TTC549 (cell line): Measurements from ENCODE around the gene SULT1C4.

Experiments
- FAIRE-seq: peaks from 2 replicates; lab custom pipeline; 2012; peaks lifted over from hg19 to GRCh38; lab: Jason Lieb, UNC

SULT1C4 gene

DNA sequence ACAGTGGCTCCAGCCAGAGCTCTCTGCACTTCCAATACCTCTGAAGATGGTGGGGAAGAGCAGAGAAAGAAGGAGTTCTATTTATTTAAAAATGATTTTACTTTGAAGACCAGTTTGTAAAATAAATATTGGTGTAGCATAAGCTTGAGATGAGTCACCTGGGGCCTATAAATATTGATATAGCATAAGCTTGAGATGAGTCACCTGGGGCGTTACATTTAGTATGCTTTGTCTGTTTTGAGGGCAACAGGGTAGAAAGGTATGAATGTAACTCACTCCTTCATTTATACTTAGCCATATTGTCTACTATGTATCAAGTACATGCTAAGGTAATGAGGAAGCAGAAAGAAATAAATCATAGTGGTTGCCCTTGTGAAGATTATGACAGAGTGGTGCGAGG lies 7.7 kb upstream of the SULT1C4 start:
- FAIRE-seq = no peak

- FAIRE-seq = no peak
Measured at GRCh38 chr2:108376774-108377173, 980 bp upstream of the SULT1C4 start.

DNA sequence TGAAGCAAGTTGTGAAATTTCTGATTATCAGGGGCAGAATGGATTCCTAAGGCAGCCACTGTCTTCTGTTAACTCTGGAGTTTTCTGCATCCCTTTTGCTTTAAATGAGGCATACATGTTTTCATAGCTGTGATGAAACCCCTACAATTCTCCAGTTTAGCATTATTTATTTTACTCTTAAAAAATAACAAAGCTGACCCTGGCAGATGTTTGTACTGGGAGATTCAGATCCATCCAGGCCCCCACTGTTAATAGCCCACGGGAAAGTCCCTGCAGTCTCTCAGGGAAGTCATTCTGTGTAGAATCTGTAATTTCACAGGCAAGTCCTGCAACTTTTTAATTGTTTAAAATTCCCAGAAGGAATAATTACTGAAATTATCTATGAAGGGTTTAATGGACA lies 353 bp upstream of the SULT1C4 start:
- FAIRE-seq = no peak

- FAIRE-seq = no peak
Measured at GRCh38 chr2:108378851-108379250, 1.1 kb downstream of the SULT1C4 start.

DNA sequence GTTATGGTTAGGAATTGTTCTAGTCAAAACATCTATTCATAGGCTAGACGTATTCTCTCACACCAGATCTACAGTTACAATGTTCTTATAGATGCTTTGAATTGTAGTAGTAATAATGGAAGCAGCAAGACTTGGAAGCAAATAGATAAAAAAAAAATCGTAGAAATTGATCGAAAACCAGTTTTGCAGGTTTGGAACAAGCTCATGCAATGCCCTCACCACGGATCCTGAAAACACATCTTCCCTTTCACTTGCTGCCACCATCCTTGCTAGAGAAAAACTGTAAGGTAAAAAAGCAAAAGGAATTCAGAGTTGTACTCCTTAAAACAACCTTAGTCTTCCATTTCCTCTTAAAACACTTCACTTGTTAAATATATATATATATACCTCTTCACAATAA lies 4.4 kb downstream of the SULT1C4 start:
- FAIRE-seq = no peak

- FAIRE-seq = no peak
Measured at GRCh38 chr2:108383146-108383830, 5.5 kb downstream of the SULT1C4 start.

GRCh38 chr2:108384662-108385393 lies 7.1 kb downstream of the SULT1C4 start:
- no peak for FAIRE-seq

DNA sequence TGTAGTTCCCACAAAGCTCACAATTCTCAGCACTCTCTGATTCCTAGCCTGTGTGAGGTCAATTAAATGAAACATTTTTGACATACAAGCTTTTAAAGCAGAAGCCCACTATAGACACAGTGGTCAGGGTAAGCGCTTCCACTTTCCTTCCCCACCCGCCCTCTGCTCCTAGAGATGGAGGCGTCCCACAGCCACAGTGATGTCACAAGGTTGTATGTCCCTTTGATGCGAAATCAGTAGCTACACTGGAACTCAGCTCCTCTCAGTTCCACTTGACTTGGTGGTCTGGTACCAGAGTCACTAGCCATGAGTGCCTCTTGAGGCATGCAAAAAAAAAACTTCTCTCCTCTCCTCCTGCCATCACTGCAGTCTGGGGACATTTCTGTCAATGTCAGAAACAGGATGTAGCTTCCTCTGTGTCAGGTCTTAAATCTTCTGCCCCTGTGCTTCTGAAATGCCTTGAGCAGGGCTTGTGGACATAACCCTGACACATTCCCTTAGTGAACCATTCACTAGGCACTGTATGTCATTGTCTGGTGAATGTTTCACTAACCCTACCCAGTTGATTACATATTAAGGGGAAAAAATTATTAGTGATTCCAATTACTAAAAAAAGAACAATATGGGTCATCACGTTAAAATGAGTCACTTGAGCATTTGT lies 7.8 kb downstream of the SULT1C4 start:
- no peak for FAIRE-seq

GRCh38 chr2:108388045-108388444 lies 10.3 kb downstream of the SULT1C4 start:
- no peak for FAIRE-seq

- no peak for FAIRE-seq
Measured at GRCh38 chr2:108390340-108390739, 12.6 kb downstream of the SULT1C4 start.

- no peak for FAIRE-seq
Measured at GRCh38 chr2:108392029-108392428, 14.3 kb downstream of the SULT1C4 start.

- FAIRE-seq = no peak
Measured at GRCh38 chr2:108393197-108393596, 15.4 kb downstream of the SULT1C4 start.

DNA sequence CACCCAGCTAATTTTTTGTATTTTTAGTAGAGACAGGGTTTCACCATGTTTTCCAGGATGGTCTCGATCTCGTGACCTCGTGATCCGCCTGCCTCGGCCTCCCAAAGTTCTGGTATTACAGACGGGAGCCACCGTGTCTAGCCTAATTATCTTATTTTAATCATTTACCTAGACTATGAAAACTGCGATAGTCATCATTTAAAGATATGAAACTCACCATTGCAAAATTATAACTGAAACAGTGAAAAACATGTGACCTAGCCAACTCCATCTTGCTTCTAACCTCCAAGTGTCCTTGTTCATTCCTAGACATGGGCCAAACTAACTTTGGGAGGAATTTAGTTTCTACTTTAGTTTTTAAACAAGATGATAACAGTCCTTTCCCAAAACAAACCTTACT lies 17.4 kb downstream of the SULT1C4 start:
- no peak for FAIRE-seq

- FAIRE-seq = no peak
Measured at GRCh38 chr2:108396845-108397244, 19.1 kb downstream of the SULT1C4 start.

DNA sequence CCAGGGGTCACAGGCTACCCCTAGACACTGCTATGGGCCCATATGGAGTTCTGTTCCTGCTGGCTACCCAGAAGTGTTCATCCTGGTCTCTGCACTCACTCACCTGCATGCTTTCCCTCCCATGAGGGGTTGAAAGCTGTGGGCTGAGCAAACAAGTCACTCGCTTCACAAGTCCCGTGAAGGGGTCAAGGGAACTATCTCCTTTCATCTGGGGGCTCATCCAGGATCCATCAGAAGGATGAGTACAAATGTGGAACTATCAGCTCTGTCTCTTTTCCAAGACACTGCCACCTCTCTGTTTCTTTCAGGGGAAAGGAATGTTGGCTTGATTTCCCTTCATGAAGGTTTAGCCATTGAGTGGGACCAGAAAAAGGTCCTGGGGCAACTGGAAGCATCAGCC lies 21.7 kb downstream of the SULT1C4 start:
- no peak for FAIRE-seq

DNA sequence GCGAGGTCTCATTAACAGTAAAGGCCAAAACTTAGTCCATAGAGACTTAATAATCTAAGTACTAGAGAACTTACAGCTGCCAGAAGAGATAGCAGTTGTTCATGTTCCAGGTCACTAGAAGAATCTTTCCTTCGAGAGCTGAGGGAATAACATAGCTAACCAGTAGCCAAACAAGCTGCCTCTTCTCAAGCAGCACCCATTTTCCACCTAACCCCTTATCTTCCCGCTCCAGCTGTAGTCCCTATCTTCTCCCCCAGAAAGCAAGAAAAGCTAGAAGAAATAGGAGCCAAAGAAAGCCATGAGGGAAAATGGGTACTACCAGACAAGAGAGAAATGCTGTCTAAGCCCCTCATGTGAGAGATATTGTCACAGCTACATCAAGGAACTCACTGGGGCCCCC lies 24.0 kb downstream of the SULT1C4 start:
- FAIRE-seq = no peak

DNA sequence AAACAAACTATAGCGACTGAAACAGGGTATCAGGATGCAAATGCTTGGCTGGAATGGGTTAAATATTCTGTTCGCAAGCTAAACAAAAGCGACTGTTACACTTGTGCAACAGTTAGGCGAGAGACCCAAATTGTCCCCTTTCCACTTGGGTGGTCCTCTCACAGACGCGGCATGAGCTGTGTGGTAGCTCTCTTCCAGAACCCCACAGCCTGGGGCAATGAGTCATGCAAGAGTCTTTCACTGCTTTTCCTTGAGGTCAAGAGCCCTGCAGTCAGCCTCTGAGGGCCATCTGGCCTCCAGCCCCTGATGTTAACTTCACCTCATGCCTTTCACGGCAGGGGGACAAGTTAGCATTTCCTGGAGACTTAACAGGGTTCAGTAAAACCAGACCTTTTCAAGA lies 25.7 kb downstream of the SULT1C4 start:
- FAIRE-seq = no peak

DNA sequence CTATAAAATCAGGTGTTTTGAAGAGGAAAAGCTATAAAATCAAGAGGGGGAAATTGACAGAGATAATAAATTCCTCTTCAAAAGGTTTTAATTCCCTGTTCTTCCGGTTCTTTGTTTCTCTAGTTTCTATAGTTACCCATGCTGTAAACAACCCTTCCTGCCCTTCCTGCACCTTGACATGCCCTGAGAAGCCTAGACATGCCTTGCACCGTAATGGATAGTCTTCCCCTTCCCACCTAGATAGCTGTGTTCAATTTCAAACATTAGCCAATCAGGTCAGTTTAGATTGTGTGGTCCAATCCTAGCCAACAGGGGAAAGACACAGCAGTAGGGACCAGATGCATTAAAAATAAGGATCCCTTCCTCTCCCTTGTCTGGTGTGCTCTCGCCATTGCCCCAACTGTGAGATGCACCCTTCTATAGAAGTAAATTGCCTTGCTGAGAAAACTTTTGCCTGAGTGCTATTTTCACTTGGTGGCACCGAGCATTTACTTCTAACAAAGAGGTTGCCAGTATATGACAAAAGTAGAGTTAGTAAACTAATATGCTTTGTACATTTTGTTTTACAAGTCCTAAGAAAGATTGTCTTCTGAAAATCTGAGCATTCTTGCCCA lies 27.1 kb downstream of the SULT1C4 start:
- no peak for FAIRE-seq

GRCh38 chr2:108407864-108408729 lies 30.3 kb downstream of the SULT1C4 start:
- FAIRE-seq = no peak

- no peak for FAIRE-seq
Measured at GRCh38 chr2:108409768-108410167, 32.0 kb downstream of the SULT1C4 start.

GRCh38 chr2:108412995-108413710 lies 35.4 kb downstream of the SULT1C4 start:
- no peak for FAIRE-seq
